ENCODE results near the gene SGMS2. TPM values are rescaled to one million over a fixed set of nuclear protein-coding genes. Genes with fewer than 3 reads are reported as not detected.

The SGMS2 gene
- polyA plus RNA-seq, 3 donors: 20.8 to 32.7 (median 23.0) TPM

GRCh38 chr4:107843391-107843790 is 18.7 kb downstream of the SGMS2 start:
- WGBS (ENCODE audit: insufficient coverage): no CpG with 5 or more reads among the region's 1 CpG
- peaks cover 0 to 1% (median 0%) of the 10 kb centered on the region in 3 donors for H3K27me3 Mint-ChIP-seq (ENCODE audit: low read depth in 3 of 3)
- H3K4me3 ChIP-seq (replicated peaks in 1 of 3; ENCODE audit: low read depth in 2 of 3, low read length in 3 of 3): no peak overlapping the region
- H3K36me3 Mint-ChIP-seq: peaks cover 11 to 28% of the 10 kb centered on the region in 2 donors
- peak; percentile 38 to 58 (median 40) for DNase-seq
- H3K9ac ChIP-seq (ENCODE audit: insufficient read depth, low read length, poor library complexity, severe bottlenecking): no peak overlapping the region
- TF ChIP-seq CTCF (IDR thresholded peaks at IDR 0.05): no peak
- peak overlapping the region; percentile 63 to 92 (median 88) for H3K27ac Mint-ChIP-seq
- H3K9me3 ChIP-seq (replicated peaks in 1 of 2; ENCODE audit: control insufficient read depth in 1 of 2, insufficient read depth in 1 of 2, low read length in 2 of 2): no peaks in the 10 kb centered on the region
- H3K36me3 ChIP-seq (replicated peaks in 1 of 2; ENCODE audit: control insufficient read depth in 1 of 2, insufficient read depth in 2 of 2, low read length in 2 of 2): no peaks in the 10 kb centered on the region
- peaks cover 75% of the 10 kb centered on the region for H3K79me2 ChIP-seq (ENCODE audit: insufficient read depth, low read length)
- H3K27ac ChIP-seq (ENCODE audit: low read depth in 1 of 2, low read length in 2 of 2): peak overlapping the region in 1 of 2 donors; percentile 88
- no peaks in the 10 kb centered on the region for H4K20me1 ChIP-seq (ENCODE audit: insufficient read depth, low read length)
- H3K4me1 Mint-ChIP-seq: peaks cover 56% of the 10 kb centered on the region
- peaks cover 0 to 5% (median 4%) of the 10 kb centered on the region in 7 donors for H3K9me3 Mint-ChIP-seq
- H2AFZ ChIP-seq (ENCODE audit: insufficient read depth, low read depth, low read length, poor library complexity, severe bottlenecking): no peak overlapping the region
- no peaks in the 10 kb centered on the region for H3K27me3 ChIP-seq (ENCODE audit: control insufficient read depth in 2 of 2, insufficient read depth in 2 of 2, low read length in 2 of 2)
- no peak overlapping the region for H3K4me3 Mint-ChIP-seq
- no peak overlapping the region for H3K4me2 ChIP-seq (replicated peaks; ENCODE audit: extremely low read depth, low read length, poor library complexity, severe bottlenecking)
- intact Hi-C loops (cut with micrococcal nuclease): no loop called here
- peaks cover 53 to 67% of the 10 kb centered on the region in 2 donors for H3K4me1 ChIP-seq (ENCODE audit: control insufficient read depth in 1 of 2, insufficient read depth in 2 of 2, low read length in 2 of 2)

- Mint-ChIP-seq H3K9me3 (peaks cover 3 to 9% (median 5%) of the 10 kb centered on the region in 7 donors), H3K4me3 (no peak overlapping the region)
- no CpG with 5 or more reads among the region's 3 CpGs for WGBS (ENCODE audit: insufficient coverage)
Observed at GRCh38 chr4:107845681-107846080, 20.9 kb downstream of the SGMS2 start.

More at GRCh38 chr4:107845681-107846080, 20.9 kb downstream of the SGMS2 start:
- no peak overlapping the region for H3K4me3 ChIP-seq (replicated peaks in 1 of 3; ENCODE audit: low read depth in 2 of 3, low read length in 3 of 3)
- H3K27ac Mint-ChIP-seq: peak overlapping the region in 1 of 7 donors; percentile 8
- no peak overlapping the region for H3K9ac ChIP-seq (ENCODE audit: insufficient read depth, low read length, poor library complexity, severe bottlenecking)
- H4K20me1 ChIP-seq (ENCODE audit: insufficient read depth, low read length): peaks cover 16% of the 10 kb centered on the region
- peak overlapping the region in 1 of 2 donors; percentile 23 for H3K27ac ChIP-seq (ENCODE audit: low read depth in 1 of 2, low read length in 2 of 2)
- H3K27me3 ChIP-seq (ENCODE audit: control insufficient read depth in 2 of 2, insufficient read depth in 2 of 2, low read length in 2 of 2): no peaks in the 10 kb centered on the region
- no peak overlapping the region for H2AFZ ChIP-seq (ENCODE audit: insufficient read depth, low read depth, low read length, poor library complexity, severe bottlenecking)
- no peak overlapping the region for H3K4me2 ChIP-seq (replicated peaks; ENCODE audit: extremely low read depth, low read length, poor library complexity, severe bottlenecking)
- H3K4me1 ChIP-seq (ENCODE audit: control insufficient read depth in 1 of 2, insufficient read depth in 2 of 2, low read length in 2 of 2): peaks cover 33 to 51% of the 10 kb centered on the region in 2 donors
- intact Hi-C loops (cut with micrococcal nuclease): no loop called here
- DNase-seq: no peak
- peaks cover 87% of the 10 kb centered on the region for H3K79me2 ChIP-seq (ENCODE audit: insufficient read depth, low read length)
- H3K27me3 Mint-ChIP-seq (ENCODE audit: low read depth in 3 of 3): no peaks in the 10 kb centered on the region
- H3K9me3 ChIP-seq (replicated peaks in 1 of 2; ENCODE audit: control insufficient read depth in 1 of 2, insufficient read depth in 1 of 2, low read length in 2 of 2): no peaks in the 10 kb centered on the region
- no peaks in the 10 kb centered on the region for H3K36me3 ChIP-seq (replicated peaks in 1 of 2; ENCODE audit: control insufficient read depth in 1 of 2, insufficient read depth in 2 of 2, low read length in 2 of 2)
- no peak for TF ChIP-seq CTCF (IDR thresholded peaks at IDR 0.05)
- H3K4me1 Mint-ChIP-seq: peaks cover 52% of the 10 kb centered on the region
- H3K36me3 Mint-ChIP-seq: peaks cover 12 to 31% of the 10 kb centered on the region in 2 donors

Measured in CD14-positive monocyte (primary cell).